HG03442 (cell line): ENCODE data around the gene CDH7.
A peak's percentile ranks its signal among the peaks of the same experiment; 100 is the strongest.

ENCODE experiments used
- ATAC-seq: cut with Tn5 transposase; IDR thresholded peaks from one replicate; pipeline ENCODE4 v1.9.1; 2021; ENCODE audit warnings: mild to moderate bottlenecking, moderate library complexity; ENCODE audit not compliant: unreplicated experiment

Gene CDH7

GRCh38 chr18:65907281-65907680 lies 156.5 kb downstream of the CDH7 start:
- no peak for ATAC-seq

- ATAC-seq, result no peak
Observed at GRCh38 chr18:65919018-65919417, 168.2 kb downstream of the CDH7 start.

- no peak for ATAC-seq
Observed at GRCh38 chr18:65919663-65920062, 168.9 kb downstream of the CDH7 start.

GRCh38 chr18:65922103-65922502 lies 171.3 kb downstream of the CDH7 start:
- ATAC-seq, result no peak

GRCh38 chr18:65924904-65925303 lies 174.1 kb downstream of the CDH7 start:
- ATAC-seq, result no peak

- ATAC-seq, result no peak
Observed at GRCh38 chr18:65934874-65935273, 184.1 kb downstream of the CDH7 start.

- no peak for ATAC-seq
Observed at GRCh38 chr18:65936678-65937077, 185.9 kb downstream of the CDH7 start.

- ATAC-seq, result no peak
Observed at GRCh38 chr18:65937180-65937579, 186.4 kb downstream of the CDH7 start.

- peak; percentile 87 for ATAC-seq
Observed at GRCh38 chr18:65938592-65939372, 188.0 kb downstream of the CDH7 start.
